Caco-2 (cell line): ENCODE measurements around the gene C1orf105. TPM values are rescaled to one million over a fixed set of nuclear protein-coding genes. Genes with fewer than 3 reads are reported as not detected.

Experiments used
- BruUV-seq: library from RNA; stranded (reverse); fragments of 400-500 nt; replicated peaks from 2 replicates; lab custom pipeline; 2021; lab: Mats Ljungman, UMichigan
- CTCF ChIA-PET: fragments of 300-600 bp; sonication (Branson Sonifier 250); formaldehyde crosslinking; loops from one replicate; lab custom pipeline; 2022; ENCODE audit warnings: antibody characterized with exemption; lab: Charles Lee
- POLR2A ChIA-PET: fragments of 300-600 bp; sonication (Branson Sonifier 250); formaldehyde crosslinking; loops from one replicate; lab custom pipeline; 2022; ENCODE audit warnings: antibody characterized with exemption; lab: Charles Lee
- DNase-seq, 2 experiments: peaks; one replicate each; pipeline versions ENCODE4 v3.0.0 to v3.0.0-alpha.2; 2020 to 2022
- H3K27me3 ChIP-seq: replicated peaks from 2 replicates; pipeline ENCODE4 v1.6.0; 2011; ENCODE audit warnings: low read length; ENCODE audit not compliant: control insufficient read depth, insufficient read depth
- H3K36me3 ChIP-seq: 2 replicates; pipeline ENCODE4 v1.5.1; 2011; ENCODE audit warnings: low read length; ENCODE audit not compliant: control insufficient read depth, insufficient read depth
- H3K4me1 ChIP-seq: fragments of 250-450 bp; sonication (Bioruptor Pico); 2 replicates; pipeline ENCODE4 v1.5.1; 2020; ENCODE audit warnings: mild to moderate bottlenecking
- H3K4me3 ChIP-seq: 2 replicates; pipeline ENCODE4 v1.5.1; 2011; ENCODE audit warnings: low read depth, mild to moderate bottlenecking, control low read depth, low read length
- H3K9me3 ChIP-seq: fragments of 250-450 bp; sonication (Bioruptor Pico); 2 replicates; pipeline ENCODE4 v1.5.1; 2020; ENCODE audit warnings: mild to moderate bottlenecking, moderate library complexity
- H3K27ac Mint-ChIP-seq: one replicate; pipeline ENCODE4 v1.8.0; 2022; ENCODE audit warnings: mixed read lengths; ENCODE audit not compliant: unreplicated experiment
- H3K27me3 Mint-ChIP-seq: one replicate; pipeline ENCODE4 v1.8.0; 2022; ENCODE audit warnings: mixed read lengths; ENCODE audit not compliant: insufficient read depth, unreplicated experiment
- H3K36me3 Mint-ChIP-seq: one replicate; pipeline ENCODE4 v1.8.0; 2022; ENCODE audit warnings: mild to moderate bottlenecking, mixed read lengths; ENCODE audit not compliant: insufficient read depth, unreplicated experiment
- H3K4me1 Mint-ChIP-seq: one replicate; pipeline ENCODE4 v1.8.0; 2022; ENCODE audit warnings: low read depth, mixed read lengths; ENCODE audit not compliant: unreplicated experiment
- H3K4me3 Mint-ChIP-seq: one replicate; pipeline ENCODE4 v1.8.0; 2022; ENCODE audit warnings: mild to moderate bottlenecking, moderate library complexity, mixed read lengths; ENCODE audit not compliant: unreplicated experiment
- H3K9me3 Mint-ChIP-seq: one replicate; pipeline ENCODE4 v1.8.0; 2022; ENCODE audit warnings: mixed read lengths; ENCODE audit not compliant: unreplicated experiment
- CTCF ChIP-seq, 2 experiments: fragments of 200-600 bp in 1 of 2; IDR thresholded peaks; 1 replicate in 1 of 2; 2 replicates in 1 of 2; pipeline versions ENCODE4 v1.5.1 to v1.8.0; 2011 to 2022; ENCODE audit warnings: antibody characterized with exemption in 1 of 2, control low read depth in 1 of 2, inconsistent platforms in 1 of 2, low read depth in 1 of 2, low read length in 1 of 2, mild to moderate bottlenecking in 1 of 2, moderate library complexity in 1 of 2; ENCODE audit not compliant: insufficient read depth in 1 of 2, severe bottlenecking in 1 of 2, unreplicated experiment in 1 of 2
- intact Hi-C: fragments of 100-400 bp; cut with micrococcal nuclease; formaldehyde crosslinking; loops from one replicate; pipeline ENCODE4 v1.10.0; 2022; ENCODE audit not compliant: unreplicated experiment
- total RNA-seq: library from RNA; stranded (reverse); gene quantifications from 2 replicates; pipeline ENCODE4 v1.2.3, GENCODE V29; 2022

Gene C1orf105
- total RNA-seq, 1 experiment from 2014 or later = 0.82 TPM

- TF ChIP-seq CTCF (IDR thresholded peaks at IDR 0.05; ENCODE audit: insufficient read depth in 1 of 2, low read depth in 1 of 2, low read length in 1 of 2, severe bottlenecking in 1 of 2, unreplicated experiment in 1 of 2) = no peak
- DNase-seq = no peak
- H3K36me3 ChIP-seq = no peaks in the 10 kb centered on the region
- no peak overlapping the region for H3K4me3 Mint-ChIP-seq
- H3K36me3 Mint-ChIP-seq = no peaks in the 10 kb centered on the region
- H3K27ac Mint-ChIP-seq = no peak overlapping the region
- no peaks in the 10 kb centered on the region for H3K27me3 ChIP-seq
- ChIA-PET POLR2A (no interaction called here), CTCF (no interaction called here)
- H3K27me3 Mint-ChIP-seq = no peaks in the 10 kb centered on the region
- intact Hi-C loops = no loop called here
- peaks cover 6% of the 10 kb centered on the region for H3K4me1 Mint-ChIP-seq
- H3K4me1 ChIP-seq = peaks cover under 1% of the 10 kb centered on the region; the same call in 1 of the 2 replicates
- BruUV-seq = no TSS peak
- H3K9me3 ChIP-seq = no peaks in the 10 kb centered on the region
- H3K4me3 ChIP-seq = no peak overlapping the region
- H3K9me3 Mint-ChIP-seq = no peaks in the 10 kb centered on the region
Measured at GRCh38 chr1:172378109-172378760, 42.2 kb upstream of the C1orf105 start.

DNA sequence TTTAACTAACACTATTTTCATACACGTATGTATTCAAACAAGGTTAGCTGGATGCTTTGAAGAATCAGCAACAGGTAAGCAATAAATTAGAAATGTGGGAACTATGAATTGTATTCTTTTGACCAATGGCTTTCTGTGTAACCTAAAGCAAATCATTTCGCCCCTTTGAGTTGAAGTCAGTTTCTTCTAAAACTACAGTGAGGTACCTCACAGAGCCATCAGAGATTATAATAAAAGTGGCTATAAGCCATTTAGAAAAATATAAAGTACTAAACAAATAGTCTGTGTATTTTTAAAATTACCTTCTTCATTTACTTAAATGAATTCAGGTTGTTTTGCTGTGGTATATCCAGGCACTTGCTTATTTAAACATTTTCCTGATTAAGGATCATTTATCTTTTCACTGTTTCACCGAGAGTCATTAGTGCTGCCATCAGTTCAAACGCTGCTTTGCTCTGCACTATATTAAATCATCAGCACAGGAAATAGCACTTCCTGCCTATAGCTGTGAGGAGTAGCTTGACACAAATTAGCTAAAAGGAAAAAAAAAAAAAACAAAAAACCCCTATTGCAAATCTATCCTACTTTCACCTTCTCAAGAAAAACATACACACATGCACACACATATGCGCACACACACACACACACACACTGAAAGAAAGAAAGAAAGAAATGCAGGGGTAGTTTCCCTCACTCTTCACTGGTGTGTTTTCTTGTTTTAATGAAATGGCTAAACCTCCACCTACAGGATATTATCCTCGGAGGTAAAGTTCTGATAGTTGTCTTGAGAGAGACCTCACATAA, 39.8 kb upstream of the C1orf105 start:
- Mint-ChIP-seq H3K9me3 (no peaks in the 10 kb centered on the region), H3K4me3 (no peak overlapping the region), H3K4me1 (peaks cover 6% of the 10 kb centered on the region), H3K27me3 (no peaks in the 10 kb centered on the region), H3K36me3 (no peaks in the 10 kb centered on the region), H3K27ac (no peak overlapping the region)
- H3K36me3 ChIP-seq = no peaks in the 10 kb centered on the region
- no peak for TF ChIP-seq CTCF (IDR thresholded peaks at IDR 0.05; ENCODE audit: insufficient read depth in 1 of 2, low read depth in 1 of 2, low read length in 1 of 2, severe bottlenecking in 1 of 2, unreplicated experiment in 1 of 2)
- no peak for DNase-seq
- no peaks in the 10 kb centered on the region for H3K9me3 ChIP-seq
- no peak overlapping the region for H3K4me3 ChIP-seq
- POLR2A ChIA-PET = no interaction called here
- peaks cover 6% of the 10 kb centered on the region; the same call in 1 of the 2 replicates for H3K4me1 ChIP-seq
- H3K27me3 ChIP-seq = no peaks in the 10 kb centered on the region
- CTCF ChIA-PET = no interaction called here
- BruUV-seq = no TSS peak
- intact Hi-C loops = no loop called here

- Mint-ChIP-seq H3K27me3 (no peaks in the 10 kb centered on the region), H3K4me3 (no peak overlapping the region), H3K4me1 (peaks cover 6% of the 10 kb centered on the region), H3K9me3 (no peaks in the 10 kb centered on the region), H3K36me3 (no peaks in the 10 kb centered on the region), H3K27ac (no peak overlapping the region)
- H3K27me3 ChIP-seq = no peaks in the 10 kb centered on the region
- BruUV-seq = no TSS peak
- intact Hi-C loops = loop anchor here (2.0 kb wide), 1 partner anchor 21 kb away; no protein-coding TSS in a partner anchor
- TF ChIP-seq CTCF (IDR thresholded peaks at IDR 0.05; ENCODE audit: insufficient read depth in 1 of 2, low read depth in 1 of 2, low read length in 1 of 2, severe bottlenecking in 1 of 2, unreplicated experiment in 1 of 2) = no peak
- no peaks in the 10 kb centered on the region for H3K9me3 ChIP-seq
- CTCF ChIA-PET = no interaction called here
- H3K36me3 ChIP-seq = no peaks in the 10 kb centered on the region
- H3K4me1 ChIP-seq = peaks cover 6% of the 10 kb centered on the region; the same call in 1 of the 2 replicates
- POLR2A ChIA-PET = no interaction called here
- H3K4me3 ChIP-seq = no peak overlapping the region
- no peak for DNase-seq
Measured at GRCh38 chr1:172381946-172382345, 38.5 kb upstream of the C1orf105 start.
